Large intestine (tissue), 3 donors: Measurements from ENCODE around the gene SIX6. TPM values are rescaled to one million over a fixed set of nuclear protein-coding genes. Genes with fewer than 3 reads are reported as not detected.

Experiments
- DNase-seq, 2 donors: peaks; one replicate each; pipeline versions ENCODE4 v3.0.0 to v3.0.0-alpha.2; 2013
- H3K27ac ChIP-seq: one replicate; pipeline ENCODE4 v1.5.1; 2013; ENCODE audit warnings: low read length
- H3K27me3 ChIP-seq: 2 replicates; pipeline ENCODE4 v1.6.1; 2013; ENCODE audit warnings: low read length; ENCODE audit not compliant: control insufficient read depth, insufficient read depth
- H3K36me3 ChIP-seq: 2 replicates; pipeline ENCODE4 v1.6.1; 2013; ENCODE audit warnings: low read length; ENCODE audit not compliant: control insufficient read depth, insufficient read depth
- H3K4me1 ChIP-seq: one replicate; pipeline ENCODE4 v1.6.1; 2013; ENCODE audit warnings: low read length; ENCODE audit not compliant: control insufficient read depth, insufficient read depth
- H3K4me3 ChIP-seq: one replicate; pipeline ENCODE4 v1.5.1; 2013; ENCODE audit warnings: low read length
- H3K9me3 ChIP-seq: one replicate; pipeline ENCODE4 v1.6.1; 2013; ENCODE audit warnings: mild to moderate bottlenecking, low read depth, low read length, moderate library complexity; ENCODE audit not compliant: control insufficient read depth
- WGBS: methylation state at CpG from one replicate; pipeline ENCODE4 v1.1.5; 2013; ENCODE audit warnings: low lambda C conversion rate; ENCODE audit not compliant: insufficient coverage; 5-methylcytosine and 5-hydroxymethylcytosine counted together
- polyA plus RNA-seq: library from polyadenylated mRNA; unstranded; fragments of 120-200 nt; gene quantifications from one replicate; pipeline ENCODE4 v1.2.1, GENCODE V29; 2013

The SIX6 gene
- polyA plus RNA-seq, 1 donor, result not detected

GRCh38 chr14:60512973-60513571, 4.1 kb downstream of the SIX6 start:
- Histone ChIP-seq H3K4me3 (no peak overlapping the region), H3K27me3 (peaks cover 96% of the 10 kb centered on the region), H3K9me3 (peaks cover 19% of the 10 kb centered on the region), H3K27ac (no peak overlapping the region), H3K4me1 (peaks cover 3% of the 10 kb centered on the region), H3K36me3 (no peaks in the 10 kb centered on the region)
- WGBS, result no CpG with 5 or more reads among the region's 7 CpGs
- DNase-seq, result no peak

GRCh38 chr14:60514378-60514740, 5.4 kb downstream of the SIX6 start:
- Histone ChIP-seq H3K4me1 (peaks cover 3% of the 10 kb centered on the region), H3K27ac (no peak overlapping the region), H3K27me3 (peaks cover 90% of the 10 kb centered on the region), H3K4me3 (no peak overlapping the region), H3K9me3 (peaks cover 13% of the 10 kb centered on the region), H3K36me3 (no peaks in the 10 kb centered on the region)
- WGBS, result no CpG with 5 or more reads among the region's 10 CpGs
- no peak for DNase-seq

DNA sequence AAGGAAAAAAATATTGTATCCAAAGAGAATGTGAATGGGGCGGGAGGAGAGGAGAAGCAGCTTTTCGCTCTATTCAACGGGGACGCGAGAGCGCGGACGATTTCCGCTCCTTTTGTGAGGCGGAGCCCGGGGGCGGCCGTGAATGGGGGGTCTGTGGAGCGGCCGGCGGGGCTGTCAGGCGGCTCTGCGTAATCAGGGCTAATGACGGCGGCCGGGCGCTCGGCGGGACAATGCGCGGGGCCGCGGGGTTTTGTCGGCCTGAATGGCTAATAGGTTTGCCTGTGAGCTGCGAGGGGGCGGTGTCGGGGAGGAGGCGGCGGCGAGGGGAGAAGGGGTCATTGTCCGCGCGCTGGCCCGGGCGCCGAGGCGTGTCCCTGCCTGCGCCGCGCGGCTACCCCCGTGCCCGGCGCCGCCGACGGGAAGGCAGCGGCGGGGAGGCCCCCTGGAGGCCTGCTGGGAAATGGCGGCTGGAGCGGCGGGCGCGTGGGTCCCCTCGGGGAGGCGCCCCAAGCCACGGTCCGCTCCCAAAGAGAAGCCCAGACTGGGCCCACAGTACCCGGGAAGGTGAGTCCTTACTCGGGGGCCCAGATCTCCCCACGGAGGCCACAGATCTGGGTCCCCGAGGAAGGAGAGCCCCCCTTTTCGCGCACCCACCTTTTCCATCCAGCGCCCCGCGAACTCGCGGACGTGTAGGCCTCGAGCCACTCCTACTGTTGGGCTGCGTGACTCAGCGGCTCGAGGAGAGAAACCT, 6.0 kb downstream of the SIX6 start:
- Histone ChIP-seq H3K27ac (no peak overlapping the region), H3K9me3 (peaks cover 11% of the 10 kb centered on the region), H3K4me1 (peaks cover 3% of the 10 kb centered on the region), H3K27me3 (peaks cover 87% of the 10 kb centered on the region), H3K36me3 (no peaks in the 10 kb centered on the region), H3K4me3 (peak overlapping the region; percentile 14)
- no CpG with 5 or more reads among the region's 79 CpGs for WGBS
- DNase-seq, result peak in 1 of 2 donors; percentile 29

DNA sequence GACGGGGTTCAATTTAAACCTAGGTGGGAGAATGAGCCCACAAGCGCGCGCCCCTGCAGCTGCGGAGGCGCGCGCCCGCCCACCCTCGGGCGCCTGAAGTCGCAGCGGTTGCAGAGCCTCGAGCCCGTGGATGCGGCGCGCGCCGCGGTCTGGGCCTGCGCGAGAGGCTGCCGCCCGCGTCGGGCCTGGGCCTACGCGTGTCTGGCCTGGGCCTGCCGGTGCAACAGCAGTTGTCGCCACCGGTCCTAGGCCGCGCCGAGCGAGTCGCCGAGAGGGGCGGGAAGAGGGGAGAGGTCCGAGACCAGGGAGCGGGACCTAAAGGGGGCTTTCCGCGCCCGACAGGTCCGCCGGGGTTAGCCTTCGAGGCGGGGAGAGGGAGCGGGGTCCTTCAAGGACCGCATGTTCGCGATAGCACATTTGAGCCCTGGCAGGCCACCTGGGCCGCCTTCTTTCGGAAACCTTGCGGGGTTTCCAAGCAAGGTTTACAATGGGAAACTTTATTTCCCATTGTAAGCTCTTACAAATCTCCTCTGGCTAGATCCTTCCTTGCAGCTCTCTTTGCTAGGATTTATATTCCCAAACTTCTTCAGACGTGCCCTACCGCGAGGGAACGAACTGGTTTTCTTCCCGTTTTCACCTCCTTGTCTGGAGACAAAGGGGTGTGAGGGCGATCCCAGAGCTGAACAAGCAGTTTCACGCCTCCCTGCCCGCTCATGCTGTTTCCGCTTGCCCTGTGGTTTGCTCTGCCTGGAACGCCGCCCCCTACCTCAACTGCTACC, 6.8 kb downstream of the SIX6 start:
- no peaks in the 10 kb centered on the region for H3K36me3 ChIP-seq
- peaks cover 3% of the 10 kb centered on the region for H3K4me1 ChIP-seq
- peaks cover 9% of the 10 kb centered on the region for H3K9me3 ChIP-seq
- no peak overlapping the region for H3K27ac ChIP-seq
- no peak overlapping the region for H3K4me3 ChIP-seq
- peak in 1 of 2 donors; percentile 22 for DNase-seq
- peaks cover 86% of the 10 kb centered on the region for H3K27me3 ChIP-seq
- WGBS, result no CpG with 5 or more reads among the region's 66 CpGs

DNA sequence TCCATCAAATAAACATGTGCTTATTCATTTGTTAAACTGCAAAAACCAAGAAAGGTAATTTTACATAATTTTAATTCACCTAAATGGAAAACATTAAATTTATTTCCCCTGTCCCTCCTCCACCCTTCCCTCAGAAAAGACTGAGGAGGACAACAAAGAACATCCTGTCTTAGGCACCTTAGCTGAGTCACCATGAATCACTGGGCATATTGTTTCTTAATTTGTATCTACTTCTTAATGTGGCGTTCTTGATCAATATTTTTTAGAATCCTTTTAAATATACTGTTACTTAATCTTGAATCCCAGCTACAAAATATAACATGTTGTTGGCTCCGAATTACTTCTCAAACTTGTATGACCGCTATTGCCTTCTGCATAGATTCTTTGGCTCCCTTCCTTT, 23.5 kb downstream of the SIX6 start:
- no peak overlapping the region for H3K27ac ChIP-seq
- WGBS, result 48% methylated on average over 3 of the region's 3 CpGs
- H3K36me3 ChIP-seq, result no peaks in the 10 kb centered on the region
- H3K4me3 ChIP-seq, result no peak overlapping the region
- peaks cover 3% of the 10 kb centered on the region for H3K27me3 ChIP-seq
- H3K4me1 ChIP-seq, result no peaks in the 10 kb centered on the region
- DNase-seq, result no peak
- H3K9me3 ChIP-seq, result no peaks in the 10 kb centered on the region

GRCh38 chr14:60537663-60538062, 28.7 kb downstream of the SIX6 start:
- no peaks in the 10 kb centered on the region for H3K36me3 ChIP-seq
- H3K27me3 ChIP-seq, result no peaks in the 10 kb centered on the region
- DNase-seq, result no peak

DNA sequence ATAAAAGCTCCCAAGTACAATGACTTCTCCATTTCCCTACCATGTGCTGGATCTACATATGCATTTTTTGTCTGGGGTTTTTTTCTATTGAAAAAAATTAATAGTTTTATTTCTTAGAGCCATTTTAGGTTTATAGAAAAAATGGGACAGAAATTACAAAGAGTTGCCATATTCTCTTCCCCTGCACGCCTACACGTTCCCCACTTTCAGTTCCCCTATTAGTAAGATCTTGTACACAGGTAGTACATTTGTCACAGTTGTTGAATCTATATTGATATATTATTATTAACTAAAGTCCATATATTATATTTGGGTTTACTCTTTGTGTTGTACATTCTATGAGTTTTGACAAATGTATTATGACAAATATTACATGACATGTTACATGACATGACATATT, 35.7 kb downstream of the SIX6 start:
- H3K4me3 ChIP-seq, result no peak overlapping the region
- peaks cover 5% of the 10 kb centered on the region for H3K9me3 ChIP-seq
- H3K36me3 ChIP-seq, result no peaks in the 10 kb centered on the region
- peaks cover 4% of the 10 kb centered on the region for H3K27me3 ChIP-seq
- no peak for DNase-seq
- H3K27ac ChIP-seq, result no peak overlapping the region
- WGBS, result no CpG with 5 or more reads among the region's 2 CpGs
- H3K4me1 ChIP-seq, result no peaks in the 10 kb centered on the region

More at GRCh38 chr14:60537663-60538062, 28.7 kb downstream of the SIX6 start:
- H3K4me3 ChIP-seq, result no peak overlapping the region
- no peak overlapping the region for H3K27ac ChIP-seq
- H3K9me3 ChIP-seq, result no peaks in the 10 kb centered on the region
- no peaks in the 10 kb centered on the region for H3K4me1 ChIP-seq

- Histone ChIP-seq H3K27me3 (peaks cover 7% of the 10 kb centered on the region), H3K9me3 (no peaks in the 10 kb centered on the region), H3K4me1 (no peaks in the 10 kb centered on the region), H3K36me3 (no peaks in the 10 kb centered on the region), H3K27ac (no peak overlapping the region), H3K4me3 (no peak overlapping the region)
- no CpG with 5 or more reads among the region's 1 CpG for WGBS
- DNase-seq, result no peak
These were observed 44.9 kb downstream of the SIX6 start for GRCh38 chr14:60553808-60554207.

GRCh38 chr14:60561845-60562746, 53.1 kb downstream of the SIX6 start:
- 83% methylated on average over 2 of the region's 7 CpGs for WGBS

More at GRCh38 chr14:60561845-60562746, 53.1 kb downstream of the SIX6 start:
- Histone ChIP-seq H3K4me1 (no peaks in the 10 kb centered on the region), H3K4me3 (no peak overlapping the region), H3K27ac (no peak overlapping the region), H3K9me3 (no peaks in the 10 kb centered on the region), H3K27me3 (peaks cover 6% of the 10 kb centered on the region), H3K36me3 (no peaks in the 10 kb centered on the region)
- peak; percentile 16 to 27 for DNase-seq
